CD4-positive, alpha-beta memory T cell (primary cell): ENCODE results near the gene ENPP7. TPM values are rescaled to one million over a fixed set of nuclear protein-coding genes. Genes with fewer than 3 reads are reported as not detected.
A peak's percentile ranks its signal among the peaks of the same experiment; 100 is the strongest.

Experiments
- CTCF ChIA-PET: fragments of 350-600 bp; sonication (Branson Sonifier 250); formaldehyde crosslinking; loops from one replicate; lab custom pipeline; 2021; ENCODE audit warnings: inconsistent platforms; ENCODE audit not compliant: partially characterized antibody; lab: Charles Lee
- POLR2A ChIA-PET: fragments of 350-600 bp; sonication (Branson Sonifier 250); formaldehyde crosslinking; loops from one replicate; lab custom pipeline; 2021; ENCODE audit not compliant: partially characterized antibody; lab: Charles Lee
- DNase-seq, 5 donors: peaks; one replicate each; pipeline versions ENCODE4 v3.0.0 to v3.0.0-alpha.2; 2020 to 2022; ENCODE audit warnings: mixed read lengths in 1 of 5
- H3K27ac ChIP-seq: one replicate; pipeline ENCODE4 v1.7.0; 2013; ENCODE audit warnings: low read depth, low read length
- H3K27me3 ChIP-seq: 2 replicates; pipeline ENCODE4 v1.7.0; 2013; ENCODE audit warnings: mild to moderate bottlenecking, low read length, moderate library complexity; ENCODE audit not compliant: insufficient read depth
- H3K36me3 ChIP-seq: 2 replicates; pipeline ENCODE4 v1.7.0; 2013; ENCODE audit warnings: mild to moderate bottlenecking, low read length, moderate library complexity; ENCODE audit not compliant: insufficient read depth
- H3K4me1 ChIP-seq: 2 replicates; pipeline ENCODE4 v1.7.0; 2013; ENCODE audit warnings: mild to moderate bottlenecking, low read length, moderate library complexity; ENCODE audit not compliant: insufficient read depth
- H3K4me3 ChIP-seq, 2 donors: one replicate each; pipeline ENCODE4 v1.7.0; 2013; ENCODE audit warnings: low read length in 2 of 2, mild to moderate bottlenecking in 1 of 2
- H3K9me3 ChIP-seq, 2 donors: one replicate each; pipeline ENCODE4 v1.7.0; 2013; ENCODE audit warnings: low read length in 2 of 2, control low read depth in 1 of 2; ENCODE audit not compliant: control insufficient read depth in 1 of 2
- H3K27ac Mint-ChIP-seq, 7 donors: one replicate each; pipeline ENCODE4 v1.8.0; 2020 to 2021; ENCODE audit warnings: mixed read lengths in 7 of 7, mild to moderate bottlenecking in 6 of 7, inconsistent platforms in 3 of 7, moderate library complexity in 3 of 7
- H3K27me3 Mint-ChIP-seq, 2 donors: one replicate each; pipeline ENCODE4 v1.8.0; 2020 to 2021; ENCODE audit warnings: mixed read lengths in 2 of 2
- H3K36me3 Mint-ChIP-seq, 2 donors: one replicate each; pipeline ENCODE4 v1.8.0; 2020 to 2021; ENCODE audit warnings: mixed read lengths in 2 of 2, inconsistent platforms in 1 of 2, mild to moderate bottlenecking in 1 of 2
- H3K4me1 Mint-ChIP-seq, 4 donors: one replicate each; pipeline ENCODE4 v1.8.0; 2020 to 2021; ENCODE audit warnings: mixed read lengths in 4 of 4, mild to moderate bottlenecking in 1 of 4
- H3K4me3 Mint-ChIP-seq, 8 donors: one replicate each; pipeline ENCODE4 v1.8.0; 2020 to 2021; ENCODE audit warnings: mixed read lengths in 8 of 8, mild to moderate bottlenecking in 7 of 8, moderate library complexity in 6 of 8, inconsistent platforms in 3 of 8
- H3K9me3 Mint-ChIP-seq, 8 donors: one replicate each; pipeline ENCODE4 v1.8.0; 2020 to 2021; ENCODE audit warnings: mixed read lengths in 8 of 8, mild to moderate bottlenecking in 5 of 8, inconsistent platforms in 3 of 8, moderate library complexity in 1 of 8
- intact Hi-C: fragments of 100-400 bp; cut with micrococcal nuclease; formaldehyde crosslinking; loops from one replicate; pipeline ENCODE4 v1.15.1; 2023
- polyA plus RNA-seq, 2 donors: library from polyadenylated mRNA; unstranded; fragments of 300-500 nt; fragmentation: Illumina TruSeq; gene quantifications; one replicate each; pipeline ENCODE4 v1.2.3, GENCODE V29; 2021
- total RNA-seq, 2 experiments: library from RNA; stranded (reverse); gene quantifications; one replicate each; pipeline ENCODE4 v1.2.3, GENCODE V29; 2021

Gene ENPP7
- total and polyA plus RNA-seq, 4 experiments from 2014 or later, result 0.15 to 0.20 TPM; not detected in 2

DNA sequence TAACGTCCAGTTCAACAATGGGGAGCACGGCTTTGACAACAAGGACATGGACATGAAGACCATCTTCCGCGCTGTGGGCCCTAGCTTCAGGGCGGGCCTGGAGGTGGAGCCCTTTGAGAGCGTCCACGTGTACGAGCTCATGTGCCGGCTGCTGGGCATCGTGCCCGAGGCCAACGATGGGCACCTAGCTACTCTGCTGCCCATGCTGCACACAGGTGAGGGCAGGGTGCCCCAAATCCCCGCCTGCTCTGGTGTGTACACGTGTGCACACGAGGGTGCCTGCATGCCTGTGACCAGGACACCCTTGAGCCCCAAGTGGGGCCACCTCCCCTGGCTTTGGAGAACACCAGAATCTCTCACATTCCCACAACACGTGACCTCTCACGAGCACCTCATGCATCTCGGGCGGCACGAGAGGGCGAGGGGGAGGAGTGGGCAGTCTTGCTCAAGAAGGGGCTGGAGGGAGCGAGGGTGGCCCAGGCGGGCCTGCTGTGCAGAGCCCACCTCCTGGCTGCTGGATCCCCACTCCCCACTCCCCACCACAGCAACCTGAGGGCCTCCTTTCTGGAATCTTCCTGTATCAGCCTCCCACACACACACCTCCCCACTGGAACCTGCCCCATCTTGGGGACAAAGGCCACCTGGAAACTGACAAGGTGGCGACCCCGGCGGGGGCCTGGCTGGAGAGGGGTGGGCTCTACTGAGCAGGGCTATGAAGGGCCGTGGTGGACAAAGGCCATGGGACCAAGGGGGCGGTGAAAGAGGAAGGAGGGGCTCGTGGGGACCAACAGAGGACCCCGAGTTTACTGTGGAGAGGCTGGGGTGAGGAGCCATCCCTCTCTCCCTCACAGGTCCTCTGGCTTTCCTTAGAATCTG, 6.5 kb downstream of the ENPP7 start:
- Histone ChIP-seq H3K36me3 (no peaks in the 10 kb centered on the region), H3K4me3 (no peak overlapping the region), H3K27ac (no peak overlapping the region), H3K4me1 (peaks cover 10% of the 10 kb centered on the region), H3K9me3 (no peaks in the 10 kb centered on the region), H3K27me3 (peaks cover 9% of the 10 kb centered on the region)
- Mint-ChIP-seq H3K4me3 (no peak overlapping the region), H3K36me3 (no peaks in the 10 kb centered on the region), H3K27me3 (peaks cover 25% of the 10 kb centered on the region in 2 donors), H3K9me3 (peaks cover 0 to 3% (median 0%) of the 10 kb centered on the region in 8 donors), H3K4me1 (peaks cover 5 to 13% (median 11%) of the 10 kb centered on the region in 4 donors), H3K27ac (no peak overlapping the region)
- DNase-seq, result no peak
- intact Hi-C loops, result no loop called here
- ChIA-PET CTCF (no interaction called here), POLR2A (no interaction called here)

- Mint-ChIP-seq H3K27me3 (peaks cover 25% of the 10 kb centered on the region in 2 donors), H3K4me1 (peaks cover 3 to 6% (median 4%) of the 10 kb centered on the region in 4 donors), H3K36me3 (no peaks in the 10 kb centered on the region), H3K27ac (no peak overlapping the region), H3K4me3 (no peak overlapping the region), H3K9me3 (peaks cover 0 to 3% (median 0%) of the 10 kb centered on the region in 8 donors)
- Histone ChIP-seq H3K4me3 (no peak overlapping the region), H3K27me3 (peaks cover 9% of the 10 kb centered on the region), H3K9me3 (no peaks in the 10 kb centered on the region), H3K36me3 (no peaks in the 10 kb centered on the region), H3K27ac (no peak overlapping the region), H3K4me1 (peaks cover 10% of the 10 kb centered on the region)
- POLR2A ChIA-PET, result no interaction called here
- intact Hi-C loops, result no loop called here
- DNase-seq, result no peak
- CTCF ChIA-PET, result no interaction called here
These were observed 7.3 kb downstream of the ENPP7 start for GRCh38 chr17:79737922-79738578.

GRCh38 chr17:79738643-79739042, 7.9 kb downstream of the ENPP7 start:
- CTCF ChIA-PET, result no interaction called here

GRCh38 chr17:79739148-79740062, 8.7 kb downstream of the ENPP7 start:
- H3K36me3 ChIP-seq, result no peaks in the 10 kb centered on the region
- H3K9me3 Mint-ChIP-seq, result peaks cover 0 to 3% (median 0%) of the 10 kb centered on the region in 8 donors
- H3K9me3 ChIP-seq, result no peaks in the 10 kb centered on the region
- no peak overlapping the region for H3K4me3 Mint-ChIP-seq
- intact Hi-C loops, result loop anchor here (10.0 kb wide), 1 partner anchor 75 kb away; no protein-coding TSS in a partner anchor
- no peak overlapping the region for H3K4me3 ChIP-seq
- H3K27ac Mint-ChIP-seq, result peak overlapping the region in 1 of 7 donors; percentile 3
- H3K27me3 Mint-ChIP-seq, result peaks cover 25% of the 10 kb centered on the region in 2 donors
- no peak overlapping the region for H3K27ac ChIP-seq
- POLR2A ChIA-PET, result no interaction called here
- H3K4me1 ChIP-seq, result peaks cover 5% of the 10 kb centered on the region
- no peaks in the 10 kb centered on the region for H3K4me1 Mint-ChIP-seq
- DNase-seq, result no peak
- CTCF ChIA-PET, result interaction anchor here (0.9 to 3.0 kb wide), 2 partner anchors 12 to 271 kb away, joined by 3 to 12 read pairs; no protein-coding TSS in a partner anchor
- no peaks in the 10 kb centered on the region for H3K36me3 Mint-ChIP-seq
- H3K27me3 ChIP-seq, result peaks cover 9% of the 10 kb centered on the region

More at GRCh38 chr17:79738643-79739042, 7.9 kb downstream of the ENPP7 start:
- peaks cover 9% of the 10 kb centered on the region for H3K27me3 ChIP-seq
- Mint-ChIP-seq H3K36me3 (no peaks in the 10 kb centered on the region), H3K4me1 (no peaks in the 10 kb centered on the region), H3K4me3 (no peak overlapping the region), H3K27ac (no peak overlapping the region), H3K9me3 (peaks cover 0 to 3% (median 0%) of the 10 kb centered on the region in 8 donors), H3K27me3 (peaks cover 25% of the 10 kb centered on the region in 2 donors)
- no peaks in the 10 kb centered on the region for H3K36me3 ChIP-seq
- H3K4me3 ChIP-seq, result no peak overlapping the region
- no peak for DNase-seq
- intact Hi-C loops, result no loop called here
- H3K9me3 ChIP-seq, result no peaks in the 10 kb centered on the region
- H3K4me1 ChIP-seq, result peaks cover 5% of the 10 kb centered on the region
- POLR2A ChIA-PET, result no interaction called here
- H3K27ac ChIP-seq, result no peak overlapping the region

DNA sequence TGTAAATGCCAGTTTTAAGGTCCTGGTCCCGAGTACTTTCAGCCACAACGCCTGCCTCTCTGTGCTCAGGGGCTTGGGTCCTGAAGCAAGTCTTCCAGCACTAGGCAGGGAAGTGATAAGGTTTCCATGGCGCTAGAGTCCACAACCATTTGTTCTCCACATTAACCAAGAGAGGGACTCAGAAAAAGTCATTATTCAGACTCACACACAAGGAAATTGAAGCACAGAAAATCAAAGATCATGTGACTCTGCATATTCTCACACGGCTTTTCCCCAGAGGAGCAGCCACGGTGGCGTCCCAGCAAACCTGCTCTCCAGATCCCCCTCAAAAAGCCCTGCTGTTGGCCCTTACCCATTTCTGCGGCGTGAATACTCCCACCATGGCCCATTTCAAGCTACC, 9.7 kb downstream of the ENPP7 start:
- no peaks in the 10 kb centered on the region for H3K36me3 Mint-ChIP-seq
- intact Hi-C loops, result loop anchor here (10.0 kb wide), 1 partner anchor 74 kb away; no protein-coding TSS in a partner anchor

DNA sequence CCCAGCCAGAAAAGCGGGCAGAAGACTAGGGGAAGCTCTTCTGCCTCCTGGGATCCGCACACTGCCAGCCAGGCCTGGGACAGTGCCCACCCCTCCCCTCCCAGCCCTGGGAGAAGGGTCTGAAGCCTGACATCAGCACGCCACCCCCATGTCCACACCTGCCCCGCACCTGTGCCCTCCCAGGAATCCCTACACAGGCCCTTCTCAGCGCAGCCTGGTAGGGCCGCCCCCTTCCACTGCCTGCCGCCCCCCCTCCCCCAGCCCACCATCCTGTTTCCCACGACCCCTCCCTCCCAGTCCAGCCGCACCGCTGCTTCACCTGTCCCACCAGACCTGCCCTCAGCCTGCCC, 10.6 kb downstream of the ENPP7 start:
- H3K27ac ChIP-seq, result no peak overlapping the region
- peaks cover 22 to 31% of the 10 kb centered on the region in 2 donors for H3K27me3 Mint-ChIP-seq
- no peak overlapping the region for H3K4me3 ChIP-seq
- H3K36me3 Mint-ChIP-seq, result no peaks in the 10 kb centered on the region
- no peaks in the 10 kb centered on the region for H3K9me3 Mint-ChIP-seq
- H3K4me1 ChIP-seq, result peaks cover 10% of the 10 kb centered on the region
- H3K9me3 ChIP-seq, result no peaks in the 10 kb centered on the region
- ChIA-PET CTCF (interaction anchor here (1.2 to 3.1 kb wide), 9 partner anchors 8 to 256 kb away, joined by 3 to 12 read pairs (median 5); no protein-coding TSS in a partner anchor), POLR2A (interaction anchor here (0.9 to 1.2 kb wide), 2 partner anchors 13 to 94 kb away, joined by 3 read pairs; no protein-coding TSS in a partner anchor)
- no peak for DNase-seq
- no peak overlapping the region for H3K27ac Mint-ChIP-seq
- intact Hi-C loops, result loop anchor here (10.0 kb wide), 1 partner anchor 73 kb away; no protein-coding TSS in a partner anchor
- H3K4me1 Mint-ChIP-seq, result peaks cover 4 to 13% (median 8%) of the 10 kb centered on the region in 4 donors
- no peaks in the 10 kb centered on the region for H3K36me3 ChIP-seq
- peaks cover 7% of the 10 kb centered on the region for H3K27me3 ChIP-seq
- H3K4me3 Mint-ChIP-seq, result peak overlapping the region in 1 of 8 donors; percentile 12

More for the DNA sequence above, 9.7 kb downstream of the ENPP7 start:
- H3K27ac ChIP-seq, result no peak overlapping the region
- Mint-ChIP-seq H3K4me1 (peaks cover 1 to 4% (median 2%) of the 10 kb centered on the region in 4 donors), H3K4me3 (no peak overlapping the region), H3K27ac (no peak overlapping the region), H3K9me3 (peaks cover 0 to 3% (median 0%) of the 10 kb centered on the region in 8 donors), H3K27me3 (peaks cover 22 to 28% of the 10 kb centered on the region in 2 donors)
- no peak for DNase-seq
- no peaks in the 10 kb centered on the region for H3K36me3 ChIP-seq
- peaks cover 5% of the 10 kb centered on the region for H3K4me1 ChIP-seq
- ChIA-PET CTCF (interaction anchor here (0.6 to 3.1 kb wide), 8 partner anchors 7 to 1557 kb away, joined by 3 to 12 read pairs (median 4); no protein-coding TSS in a partner anchor), POLR2A (interaction anchor here (1.2 kb wide), 1 partner anchor 12 kb away, joined by 3 read pairs; no protein-coding TSS in a partner anchor)
- H3K4me3 ChIP-seq, result no peak overlapping the region
- no peaks in the 10 kb centered on the region for H3K9me3 ChIP-seq
- H3K27me3 ChIP-seq, result peaks cover 9% of the 10 kb centered on the region
